Measurements from ENCODE around the gene CELF5.

Gene CELF5

GRCh38 chr19:3224346-3225168 is at the start of gene CELF5:
Gene CELF5 (plus strand): TSS chr19:3224661. CDS start chr19:3224740, 79 bp downstream.
- DNase-seq (ENCODE audit: low read depth, low spot score): peak; percentile 25

- DNase-seq (ENCODE audit: low read depth, low spot score): no peak
Observed at GRCh38 chr19:3175781-3176714, 48.4 kb upstream of the CELF5 start.

- no peak for DNase-seq (ENCODE audit: low read depth, low spot score)
Observed at GRCh38 chr19:3176715-3177501, 47.6 kb upstream of the CELF5 start.

DNA sequence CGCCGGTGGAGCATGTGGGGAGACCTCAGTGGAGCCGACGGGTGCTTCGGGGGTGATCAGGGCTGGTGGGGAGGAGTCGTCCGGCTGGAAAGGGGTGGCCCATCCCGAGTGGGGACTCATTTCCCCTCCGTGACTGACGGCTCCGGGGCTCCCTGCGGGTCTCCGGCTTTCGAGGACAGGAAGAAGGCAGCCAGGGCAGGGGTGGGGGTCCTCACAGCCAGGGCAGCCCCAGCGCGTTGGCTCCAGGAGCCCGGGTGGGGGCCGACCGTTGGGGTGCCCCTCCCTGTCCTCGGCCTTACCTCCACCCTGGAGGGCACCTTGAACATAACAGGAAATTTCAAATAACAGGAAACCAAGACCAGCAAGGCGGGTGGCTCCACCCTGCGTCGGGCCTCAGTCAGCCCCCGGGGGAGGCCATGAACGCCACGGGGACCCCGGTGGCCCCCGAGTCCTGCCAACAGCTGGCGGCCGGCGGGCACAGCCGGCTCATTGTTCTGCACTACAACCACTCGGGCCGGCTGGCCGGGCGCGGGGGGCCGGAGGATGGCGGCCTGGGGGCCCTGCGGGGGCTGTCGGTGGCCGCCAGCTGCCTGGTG is 46.0 kb upstream of the CELF5 start, which contains the start of gene S1PR4:
Gene S1PR4, plus strand, starts transcription at position 393 of the 596 bp plus-strand sequence. Its CDS starts 24 bp downstream, at position 417.
- peak; percentile 45 for DNase-seq (ENCODE audit: low read depth, low spot score)

DNA sequence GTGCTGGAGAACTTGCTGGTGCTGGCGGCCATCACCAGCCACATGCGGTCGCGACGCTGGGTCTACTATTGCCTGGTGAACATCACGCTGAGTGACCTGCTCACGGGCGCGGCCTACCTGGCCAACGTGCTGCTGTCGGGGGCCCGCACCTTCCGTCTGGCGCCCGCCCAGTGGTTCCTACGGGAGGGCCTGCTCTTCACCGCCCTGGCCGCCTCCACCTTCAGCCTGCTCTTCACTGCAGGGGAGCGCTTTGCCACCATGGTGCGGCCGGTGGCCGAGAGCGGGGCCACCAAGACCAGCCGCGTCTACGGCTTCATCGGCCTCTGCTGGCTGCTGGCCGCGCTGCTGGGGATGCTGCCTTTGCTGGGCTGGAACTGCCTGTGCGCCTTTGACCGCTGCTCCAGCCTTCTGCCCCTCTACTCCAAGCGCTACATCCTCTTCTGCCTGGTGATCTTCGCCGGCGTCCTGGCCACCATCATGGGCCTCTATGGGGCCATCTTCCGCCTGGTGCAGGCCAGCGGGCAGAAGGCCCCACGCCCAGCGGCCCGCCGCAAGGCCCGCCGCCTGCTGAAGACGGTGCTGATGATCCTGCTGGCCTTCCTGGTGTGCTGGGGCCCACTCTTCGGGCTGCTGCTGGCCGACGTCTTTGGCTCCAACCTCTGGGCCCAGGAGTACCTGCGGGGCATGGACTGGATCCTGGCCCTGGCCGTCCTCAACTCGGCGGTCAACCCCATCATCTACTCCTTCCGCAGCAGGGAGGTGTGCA is 45.3 kb upstream of the CELF5 start:
- no peak for DNase-seq (ENCODE audit: low read depth, low spot score)

- DNase-seq (ENCODE audit: low read depth, low spot score): no peak
Observed at GRCh38 chr19:3179739-3180293, 44.6 kb upstream of the CELF5 start.

GRCh38 chr19:3183721-3184641 is 40.5 kb upstream of the CELF5 start:
- no peak for DNase-seq (ENCODE audit: low read depth, low spot score)

DNA sequence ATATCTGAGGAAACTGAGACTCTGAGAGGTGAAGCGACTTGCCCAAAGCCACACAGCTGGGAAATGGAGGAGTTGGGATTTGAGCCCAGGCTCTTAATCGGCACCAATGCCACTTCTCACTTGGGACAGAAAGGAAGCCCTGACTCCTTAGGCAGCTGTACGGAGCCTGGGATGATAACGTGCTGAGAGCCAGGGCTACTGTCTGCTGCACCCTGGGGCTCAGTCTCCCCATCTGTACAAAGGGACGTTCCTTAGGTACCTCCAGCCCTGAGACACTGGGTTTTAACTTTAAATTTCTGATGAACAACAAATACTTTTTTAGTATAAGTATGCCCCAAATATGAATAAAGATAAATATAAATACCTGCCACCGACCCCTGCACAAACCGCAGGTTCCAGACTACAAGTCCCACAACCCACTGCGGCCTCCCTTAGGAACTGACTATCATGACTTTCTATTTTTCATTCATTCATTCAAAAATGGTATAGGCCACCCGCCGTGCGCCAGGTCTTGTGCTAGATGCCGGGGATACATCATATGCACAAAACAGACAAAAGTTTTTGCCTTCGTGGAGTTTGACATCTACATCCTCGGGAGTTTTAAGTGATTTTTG is 39.5 kb upstream of the CELF5 start:
- DNase-seq (ENCODE audit: low read depth, low spot score): peak; percentile 59

DNA sequence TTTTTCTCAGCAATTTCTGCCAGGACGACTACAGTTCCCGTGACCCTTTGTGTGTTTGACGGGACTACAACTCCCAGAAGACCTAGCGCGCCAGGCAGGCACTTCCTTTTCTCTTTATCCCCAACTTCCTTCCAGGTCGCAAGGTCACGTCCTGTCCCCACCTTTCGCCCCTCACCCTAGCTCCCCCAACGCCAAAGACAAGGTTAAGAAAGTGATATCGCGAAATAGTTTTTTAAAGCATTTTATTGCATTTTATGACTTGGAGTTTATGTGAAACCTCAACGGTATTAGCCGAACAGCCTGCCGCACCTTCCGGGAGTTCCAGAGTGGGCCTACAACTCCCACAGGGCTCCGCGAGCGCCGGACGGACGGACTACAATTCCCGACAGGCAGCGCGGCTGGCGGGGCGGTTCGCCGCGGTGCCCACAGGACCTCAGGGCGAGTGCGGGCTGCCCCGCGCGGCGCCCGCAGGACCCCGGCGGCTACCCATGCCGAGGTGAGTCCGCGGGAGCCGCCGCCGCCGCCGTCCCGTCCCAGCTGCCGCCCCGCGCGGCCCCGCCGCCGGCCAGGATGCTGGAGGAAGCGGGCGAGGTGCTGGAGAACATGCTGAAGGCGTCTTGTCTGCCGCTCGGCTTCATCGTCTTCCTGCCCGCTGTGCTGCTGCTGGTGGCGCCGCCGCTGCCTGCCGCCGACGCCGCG is 38.9 kb upstream of the CELF5 start, which contains the start of gene NCLN:
Gene NCLN, plus strand, starts transcription at position 470 of the 699 bp plus-strand sequence. Its CDS starts 101 bp downstream, at position 571.
- peak; percentile 91 for DNase-seq (ENCODE audit: low read depth, low spot score)

GRCh38 chr19:3186160-3186688 is 38.2 kb upstream of the CELF5 start:
- no peak for DNase-seq (ENCODE audit: low read depth, low spot score)

GRCh38 chr19:3186891-3187661 is 37.4 kb upstream of the CELF5 start:
- no peak for DNase-seq (ENCODE audit: low read depth, low spot score)

DNA sequence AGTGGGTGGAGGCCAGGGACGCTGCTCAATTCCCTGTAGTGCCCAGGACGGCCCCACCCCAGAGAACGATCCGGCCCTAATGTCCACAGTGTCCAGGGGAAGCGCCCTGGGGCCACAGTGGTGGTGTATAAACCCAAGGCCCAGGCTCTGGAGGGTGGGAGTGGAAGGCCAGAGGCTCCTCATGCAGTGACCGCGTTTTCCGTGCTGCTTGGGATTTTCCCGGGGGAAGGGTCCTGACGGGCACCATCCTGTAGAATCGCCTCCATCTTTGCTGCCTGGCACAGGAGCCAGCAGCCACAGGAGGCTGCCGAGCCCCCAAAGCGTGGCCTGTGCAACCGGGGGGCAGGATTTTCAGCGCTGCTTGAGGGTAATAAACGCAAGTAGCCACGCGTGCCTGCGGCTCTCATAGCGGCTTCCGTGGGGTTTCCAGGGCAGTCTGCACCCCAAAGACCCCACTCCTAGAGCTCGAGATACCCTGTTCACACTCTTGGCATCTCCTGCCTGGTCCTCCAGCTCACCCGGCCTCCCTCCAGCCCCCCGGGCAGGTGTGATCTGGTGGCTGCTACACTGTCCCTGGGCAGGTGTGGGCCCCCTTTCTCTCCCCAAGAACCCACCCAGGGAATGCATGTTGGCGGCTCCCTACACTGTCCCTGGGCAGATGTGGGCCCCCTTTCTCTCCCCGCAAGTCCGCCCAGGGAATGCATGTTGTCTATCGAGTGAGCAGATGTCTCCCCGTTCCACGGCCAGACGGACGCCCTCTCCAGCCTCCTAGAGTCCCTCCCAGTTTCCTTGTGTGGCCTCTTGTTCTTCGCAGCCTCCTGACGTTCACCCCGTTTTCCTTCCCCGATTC is 36.6 kb upstream of the CELF5 start:
- DNase-seq (ENCODE audit: low read depth, low spot score): no peak

- no peak for DNase-seq (ENCODE audit: low read depth, low spot score)
Observed at GRCh38 chr19:3188627-3189596, 35.5 kb upstream of the CELF5 start.

- DNase-seq (ENCODE audit: low read depth, low spot score): no peak
Observed at GRCh38 chr19:3189702-3190469, 34.6 kb upstream of the CELF5 start.
